NOMO-1 treated with DMSO at 0.1 percent for 48 hours (cell line): ENCODE measurements around the gene STRN.
"Not testable (repeated sequence)": the region's sequence is repeated elsewhere in the genome, so short reads cannot be mapped to it uniquely, and the experiment has no call there.

Experiments
- DNase-seq: peaks from one replicate; lab custom pipeline; 2025; ENCODE audit not compliant: unreplicated experiment; lab: John Stamatoyannopoulos, UW

Gene STRN, protein sequence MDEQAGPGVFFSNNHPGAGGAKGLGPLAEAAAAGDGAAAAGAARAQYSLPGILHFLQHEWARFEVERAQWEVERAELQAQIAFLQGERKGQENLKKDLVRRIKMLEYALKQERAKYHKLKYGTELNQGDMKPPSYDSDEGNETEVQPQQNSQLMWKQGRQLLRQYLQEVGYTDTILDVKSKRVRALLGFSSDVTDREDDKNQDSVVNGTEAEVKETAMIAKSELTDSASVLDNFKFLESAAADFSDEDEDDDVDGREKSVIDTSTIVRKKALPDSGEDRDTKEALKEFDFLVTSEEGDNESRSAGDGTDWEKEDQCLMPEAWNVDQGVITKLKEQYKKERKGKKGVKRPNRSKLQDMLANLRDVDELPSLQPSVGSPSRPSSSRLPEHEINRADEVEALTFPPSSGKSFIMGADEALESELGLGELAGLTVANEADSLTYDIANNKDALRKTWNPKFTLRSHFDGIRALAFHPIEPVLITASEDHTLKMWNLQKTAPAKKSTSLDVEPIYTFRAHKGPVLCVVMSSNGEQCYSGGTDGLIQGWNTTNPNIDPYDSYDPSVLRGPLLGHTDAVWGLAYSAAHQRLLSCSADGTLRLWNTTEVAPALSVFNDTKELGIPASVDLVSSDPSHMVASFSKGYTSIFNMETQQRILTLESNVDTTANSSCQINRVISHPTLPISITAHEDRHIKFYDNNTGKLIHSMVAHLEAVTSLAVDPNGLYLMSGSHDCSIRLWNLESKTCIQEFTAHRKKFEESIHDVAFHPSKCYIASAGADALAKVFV

GRCh38 chr2:36966370-36967235 lies at the start of gene STRN:
STRN (minus strand) TSS chr2:36966536; CDS start chr2:36966463, 73 bp downstream.
- DNase-seq: peak; percentile 97

DNA sequence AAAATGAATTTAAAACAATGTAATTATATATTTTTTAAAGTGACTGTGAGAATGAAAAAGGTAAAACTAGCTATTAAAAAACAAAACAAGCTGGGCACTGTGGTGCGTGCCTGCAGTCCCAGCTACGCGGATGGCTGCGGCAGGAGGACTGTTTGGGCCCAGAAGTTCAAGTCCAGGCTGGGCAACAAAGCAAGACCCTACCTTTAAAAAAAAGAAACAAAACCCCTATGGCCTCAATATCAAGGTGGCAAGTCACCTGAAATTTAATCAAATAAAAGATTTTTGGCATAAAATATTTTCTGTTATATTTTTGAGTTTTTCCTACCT lies 46.9 kb upstream of the STRN start:
- DNase-seq: no peak

GRCh38 chr2:37011130-37011529 lies 44.8 kb upstream of the STRN start:
- DNase-seq: no peak

GRCh38 chr2:37005118-37005868 lies 39.0 kb upstream of the STRN start:
- DNase-seq: no peak

DNA sequence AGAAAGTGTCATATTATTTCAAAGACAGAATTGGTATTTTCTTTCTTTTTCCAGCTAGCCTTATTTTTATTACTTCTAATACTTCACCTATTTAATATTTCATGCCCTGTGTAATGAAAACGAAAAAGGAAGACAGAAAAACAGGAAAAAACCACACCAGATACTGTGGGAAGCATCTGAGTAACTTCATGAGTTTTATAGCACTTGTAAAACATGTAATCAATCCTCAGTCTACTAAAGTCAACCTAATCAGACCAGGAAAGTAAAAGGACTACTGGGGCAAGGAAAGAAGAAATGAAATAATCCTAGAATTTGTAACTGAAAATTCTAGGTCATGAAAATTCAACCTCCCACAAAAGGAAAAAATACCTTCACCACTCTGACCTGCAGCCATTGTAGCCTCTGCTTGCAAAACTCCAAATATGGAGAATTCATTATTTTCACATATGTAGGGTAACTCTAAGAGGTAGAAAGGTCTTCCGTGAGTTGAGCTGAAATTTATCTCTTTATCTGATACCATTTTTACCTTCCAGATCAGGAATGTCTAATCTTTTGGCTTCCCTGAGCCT lies 34.7 kb upstream of the STRN start:
- no peak for DNase-seq

GRCh38 chr2:37000318-37000717 lies 34.0 kb upstream of the STRN start:
- DNase-seq: no peak

DNA sequence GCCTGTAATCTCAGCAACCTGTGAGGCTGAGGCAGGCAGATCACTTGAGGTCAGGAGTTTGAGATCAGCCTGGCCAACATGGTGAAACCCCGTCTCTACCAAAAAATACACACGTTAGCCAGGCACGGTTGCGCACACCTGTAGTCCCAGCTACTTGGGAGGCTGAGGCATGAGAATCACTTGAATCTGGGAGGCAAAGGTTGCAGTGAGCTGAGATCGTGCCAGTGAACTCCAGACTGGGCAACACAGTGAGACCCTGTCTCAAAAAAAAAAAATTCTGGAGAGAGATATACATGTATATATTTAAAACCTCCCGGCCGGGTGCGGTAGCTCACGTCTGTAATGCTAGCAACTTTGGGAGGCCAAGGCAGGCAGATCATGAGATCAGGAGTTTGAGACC lies 33.1 kb upstream of the STRN start:
- DNase-seq: not testable (repeated sequence)

DNA sequence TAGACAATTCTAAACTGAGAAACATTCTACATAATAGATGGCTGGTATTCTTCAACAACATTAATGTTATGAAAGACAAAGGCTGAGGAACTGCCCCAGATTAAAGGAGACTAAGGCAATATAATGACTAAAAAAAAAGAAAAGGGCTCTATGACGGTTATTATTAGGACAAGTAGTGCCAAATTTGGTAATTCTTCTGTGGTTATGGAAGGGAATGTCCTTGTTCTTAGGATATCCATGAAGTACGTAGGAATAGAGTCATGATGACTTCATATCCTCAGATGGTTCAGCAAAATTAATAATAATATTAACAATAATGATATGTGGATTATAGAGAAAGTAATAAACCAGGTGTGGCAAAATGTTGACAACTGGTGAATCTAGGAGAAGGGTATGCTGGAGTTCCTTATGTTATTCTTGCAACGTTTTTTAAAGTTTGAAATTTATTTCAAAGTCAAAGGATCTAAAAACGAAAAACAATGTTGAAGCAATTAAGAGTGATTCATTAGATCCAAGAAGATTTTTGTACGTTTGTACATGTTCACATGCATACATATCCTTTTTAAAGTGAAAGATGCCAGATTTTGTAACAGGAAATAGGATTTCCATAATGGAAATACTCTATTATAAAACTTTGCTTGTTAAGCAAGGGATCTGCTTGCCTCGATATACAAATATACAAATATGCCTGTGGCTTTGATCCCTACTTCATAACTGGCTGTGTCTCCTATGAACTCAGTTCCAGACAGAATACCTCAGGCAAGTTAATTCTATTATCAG lies 27.7 kb upstream of the STRN start:
- no peak for DNase-seq

DNA sequence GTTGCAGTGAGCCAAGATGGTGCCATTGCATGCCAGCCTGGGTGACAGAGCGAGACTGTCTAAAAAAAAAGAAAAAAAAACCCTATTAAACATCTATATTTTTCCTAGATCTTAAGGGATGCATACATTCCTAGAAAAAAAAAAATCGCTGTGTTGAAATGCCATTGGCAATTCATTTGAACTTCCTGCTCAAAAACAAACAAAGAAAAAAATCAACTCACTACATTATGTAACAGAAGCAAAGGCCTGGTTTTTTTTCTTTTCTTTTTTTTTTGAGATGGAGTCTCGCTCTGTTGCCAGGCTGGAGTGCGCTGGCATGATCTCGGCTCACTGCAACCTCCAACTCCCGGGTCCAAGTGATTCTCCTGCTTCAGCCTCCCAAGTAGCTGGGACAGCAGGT lies 21.7 kb upstream of the STRN start:
- no peak for DNase-seq

- DNase-seq: no peak
Measured at GRCh38 chr2:36982467-36982866, 16.1 kb upstream of the STRN start.

- DNase-seq: no peak
Measured at GRCh38 chr2:36981911-36982310, 15.6 kb upstream of the STRN start.

GRCh38 chr2:36979007-36979406 lies 12.7 kb upstream of the STRN start:
- DNase-seq: not testable (repeated sequence)

DNA sequence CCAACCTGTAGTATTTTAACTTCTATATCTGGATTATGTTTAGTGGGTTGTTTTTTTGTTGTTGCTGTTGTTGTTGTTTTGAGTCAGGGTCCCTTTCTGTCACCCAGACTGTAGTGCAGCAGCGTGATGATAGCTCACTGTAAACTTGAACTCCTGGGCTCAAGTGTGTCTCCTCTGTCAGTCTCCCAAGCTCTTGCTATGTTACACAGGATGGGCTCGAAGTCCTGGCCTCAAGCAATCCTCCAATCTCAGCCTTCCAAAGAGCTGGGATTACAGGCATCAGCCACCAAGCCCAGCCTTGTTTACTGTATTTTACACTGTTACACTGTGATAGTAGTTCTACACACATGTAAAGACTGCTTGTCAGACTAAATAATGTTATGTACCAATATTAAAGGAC lies 9.7 kb upstream of the STRN start:
- DNase-seq: no peak

- DNase-seq: no peak
Measured at GRCh38 chr2:36975306-36975705, 9.0 kb upstream of the STRN start.

GRCh38 chr2:36973320-36973719 lies 7.0 kb upstream of the STRN start:
- no peak for DNase-seq

GRCh38 chr2:36971990-36972389 lies 5.7 kb upstream of the STRN start:
- DNase-seq: no peak

- peak; percentile 2 for DNase-seq
Measured at GRCh38 chr2:36967236-36967876, 1.0 kb upstream of the STRN start.

DNA sequence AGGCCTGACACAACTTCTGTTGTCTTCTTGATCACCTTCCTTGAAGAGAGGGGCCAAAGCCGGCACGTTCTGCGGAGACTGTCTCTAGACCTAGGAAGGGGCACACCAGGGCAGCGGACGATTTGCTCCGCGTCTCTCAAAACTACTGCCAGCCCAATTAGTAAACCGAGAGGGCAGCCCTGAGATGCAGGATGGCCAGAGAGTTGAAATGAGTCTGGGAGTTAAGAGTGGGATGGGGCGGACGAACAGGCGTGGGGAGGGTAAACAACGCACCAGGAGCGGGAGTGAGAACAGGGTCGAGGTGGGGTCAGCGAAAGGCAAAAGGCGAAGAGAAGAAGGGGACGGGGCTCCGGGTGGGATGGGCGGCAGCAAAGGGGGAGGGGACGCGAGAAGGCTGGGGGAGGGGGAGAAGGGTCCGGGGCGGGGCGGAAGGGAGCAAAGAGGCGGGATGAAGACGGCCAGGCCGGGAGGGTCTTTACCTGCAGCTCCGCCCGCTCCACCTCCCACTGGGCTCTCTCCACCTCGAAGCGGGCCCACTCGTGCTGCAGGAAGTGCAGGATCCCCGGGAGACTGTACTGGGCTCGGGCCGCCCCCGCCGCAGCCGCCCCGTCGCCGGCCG lies 476 bp downstream of the STRN start:
- DNase-seq: peak; percentile 2

DNA sequence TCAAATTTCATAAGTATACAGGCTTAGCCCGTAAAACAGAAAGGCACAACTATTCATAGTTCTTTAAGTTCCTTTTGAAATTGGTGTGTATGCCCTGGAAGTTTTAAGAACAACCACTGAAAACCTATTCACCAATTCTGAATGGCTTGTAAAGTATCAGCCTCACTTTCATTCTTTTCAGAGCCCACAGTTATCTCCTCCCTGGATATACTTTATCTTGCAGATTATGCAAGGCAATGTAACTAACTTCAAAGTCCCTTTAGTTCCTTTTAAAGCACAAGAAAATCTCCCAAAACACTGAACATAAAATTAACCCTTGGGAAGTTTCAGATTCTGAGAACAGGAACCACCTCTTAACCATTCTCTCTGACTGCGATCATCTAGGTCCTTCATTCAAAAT lies 1.1 kb downstream of the STRN start:
- no peak for DNase-seq
